Measurements from ENCODE around the gene ELFN1. TPM values are rescaled to one million over a fixed set of nuclear protein-coding genes. Genes with fewer than 3 reads are reported as not detected.

Gene ELFN1
- total and polyA plus RNA-seq, 9 of the 15 experiments (the other 6 are each of a cell fraction or from before 2014, with no cell fraction given), result 0.04 to 0.64 (median 0.18) TPM; not detected in 2

- TF ChIP-seq AFF1 (IDR thresholded peaks at IDR 0.05; ENCODE audit: low read depth in 1 of 2, partially characterized antibody in 2 of 2) (no peak), NFIC (IDR thresholded peaks at IDR 0.05) (no peak), CLOCK (CRISPR knock-in tag; IDR thresholded peaks at IDR 0.05; ENCODE audit: borderline replicate concordance) (no peak), BRD9 (IDR thresholded peaks at IDR 0.05; ENCODE audit: low read depth, partially characterized antibody) (no peak), CHD1 (IDR thresholded peaks at IDR 0.05; ENCODE audit: low read length) (no peak), C11orf30 (IDR thresholded peaks at IDR 0.05; ENCODE audit: low read depth) (0 out of 2 replicates have a peak, but pooled peaks have one; percentile 34)
Observed at GRCh38 chr7:1732072-1732471, 62.0 kb downstream of the ELFN1 start (continued).
